ENCODE results near the gene RNF169.
A peak's percentile ranks its signal among the peaks of the same experiment; 100 is the strongest.

GRCh38 chr11:74748211-74749126, at the start of gene RNF169:
- TF ChIP-seq CTCF (IDR thresholded peaks at IDR 0.05), result no peak
- peak; percentile 49 for TF ChIP-seq POLR2AphosphoS5 (IDR thresholded peaks at IDR 0.05)
- peak; percentile 70 to 71 for TF ChIP-seq POLR2A (IDR thresholded peaks at IDR 0.05)
